GM21737 (cell line): Measurements from ENCODE around the gene CDX1.

Experiments
- ATAC-seq: cut with Tn5 transposase; IDR thresholded peaks from one replicate; pipeline ENCODE4 v1.9.1; 2021; ENCODE audit warnings: mild to moderate bottlenecking, moderate library complexity; ENCODE audit not compliant: unreplicated experiment

The CDX1 gene

DNA sequence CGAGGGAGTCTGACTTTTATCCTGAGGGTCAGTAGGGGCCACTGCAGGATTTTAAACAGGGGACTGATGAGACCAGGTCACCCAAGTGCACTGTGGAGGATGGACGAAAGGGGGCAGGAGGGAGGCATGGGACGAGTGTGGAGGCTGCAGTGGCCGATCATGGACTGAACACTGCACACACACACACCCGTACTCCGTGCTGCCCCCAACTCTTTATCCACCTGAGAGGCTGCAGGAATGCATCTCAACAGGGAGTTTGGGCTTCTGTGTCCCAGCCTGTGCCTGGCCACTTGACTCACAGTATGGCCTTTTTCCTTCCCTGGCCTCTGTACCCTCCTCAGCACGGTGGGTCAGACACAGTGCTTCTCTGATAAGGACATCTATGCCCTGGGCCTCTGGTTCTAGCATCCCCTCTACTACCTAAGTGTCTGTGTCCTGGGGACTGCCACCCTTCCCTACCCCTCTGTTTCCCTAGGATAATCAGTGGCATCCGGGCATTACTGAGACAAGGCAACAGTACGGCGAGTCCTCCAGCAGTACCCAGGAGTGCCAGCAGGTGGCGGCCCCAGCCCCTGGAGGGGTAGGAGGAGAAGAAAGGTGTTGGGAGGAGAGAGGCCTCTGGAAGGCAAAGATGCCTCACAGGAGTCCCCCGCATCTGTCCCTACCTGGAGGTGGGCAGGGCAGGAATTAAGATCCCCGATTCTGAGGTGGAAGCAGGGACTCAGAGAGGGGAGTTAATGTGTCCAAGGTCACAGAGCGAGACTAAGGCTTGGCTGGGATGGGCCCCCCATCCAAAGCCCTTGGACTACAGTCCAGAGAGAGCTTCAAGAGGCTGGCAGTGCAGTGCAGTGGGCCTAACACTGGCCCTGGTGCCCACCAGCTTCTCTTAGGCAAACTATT is 5.1 kb upstream of the CDX1 start:
- ATAC-seq: peak; percentile 47

DNA sequence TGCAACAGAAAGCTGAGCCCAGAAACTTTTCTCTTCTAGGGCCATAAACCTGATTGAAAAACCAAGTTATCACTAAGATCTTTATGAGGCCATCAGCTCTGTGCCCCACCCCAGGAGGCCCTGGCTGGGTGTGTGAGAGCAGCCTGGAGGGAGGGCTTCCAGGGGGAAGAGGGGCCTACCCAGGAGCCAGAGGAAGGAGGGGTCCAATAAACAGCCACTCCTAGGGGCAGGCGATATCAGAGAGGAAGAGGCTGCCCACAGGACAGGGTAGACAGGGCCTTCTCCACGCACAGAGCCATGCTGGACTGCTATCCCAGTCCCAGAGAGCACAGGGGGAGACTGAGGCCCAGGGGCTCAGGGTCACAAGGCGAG is 4.5 kb upstream of the CDX1 start:
- no peak for ATAC-seq

DNA sequence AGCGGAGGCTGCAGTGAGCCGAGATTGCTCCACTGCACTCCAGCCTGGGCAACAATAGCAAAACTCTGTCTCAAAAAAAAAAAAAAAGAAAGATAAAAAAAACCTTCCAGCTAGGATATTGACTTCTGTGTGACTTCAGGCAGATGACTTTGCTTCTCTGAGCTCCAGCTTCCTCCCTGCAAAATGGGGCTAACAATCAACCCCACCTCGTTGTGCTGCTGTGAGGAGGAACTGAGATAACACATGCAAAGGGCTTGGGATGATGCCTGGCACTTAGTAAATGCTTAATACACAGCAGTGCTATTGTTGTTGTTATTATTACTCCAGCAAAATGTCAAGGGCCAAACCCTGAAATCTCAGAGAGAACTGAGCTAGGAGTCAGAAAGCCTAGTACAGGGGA is 3.5 kb upstream of the CDX1 start:
- ATAC-seq: no peak

DNA sequence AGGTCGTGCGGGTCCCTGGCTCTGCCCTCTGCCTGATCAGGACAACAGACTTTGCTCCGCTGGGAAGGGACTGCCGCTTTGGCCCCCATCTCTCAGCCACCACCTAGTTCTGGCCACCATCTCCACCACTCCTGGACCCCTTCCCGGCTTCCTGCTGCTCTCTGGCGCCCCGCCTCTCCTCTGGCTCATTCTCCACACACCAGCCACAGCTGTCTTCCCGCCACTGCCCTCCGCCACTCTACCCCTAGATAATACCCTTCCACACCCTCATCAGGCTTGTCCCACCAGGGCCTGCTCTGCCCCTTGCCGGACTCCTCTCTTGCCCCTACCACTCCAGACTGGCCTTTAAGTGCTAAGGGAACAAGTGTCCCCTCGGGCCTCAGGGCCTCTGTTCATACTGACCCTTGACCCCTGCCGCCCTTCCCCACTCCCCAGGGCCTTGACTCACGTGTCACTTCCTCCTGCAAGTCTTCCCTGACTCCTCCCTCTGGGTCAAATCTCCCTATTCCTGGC is 3.0 kb upstream of the CDX1 start:
- no peak for ATAC-seq

DNA sequence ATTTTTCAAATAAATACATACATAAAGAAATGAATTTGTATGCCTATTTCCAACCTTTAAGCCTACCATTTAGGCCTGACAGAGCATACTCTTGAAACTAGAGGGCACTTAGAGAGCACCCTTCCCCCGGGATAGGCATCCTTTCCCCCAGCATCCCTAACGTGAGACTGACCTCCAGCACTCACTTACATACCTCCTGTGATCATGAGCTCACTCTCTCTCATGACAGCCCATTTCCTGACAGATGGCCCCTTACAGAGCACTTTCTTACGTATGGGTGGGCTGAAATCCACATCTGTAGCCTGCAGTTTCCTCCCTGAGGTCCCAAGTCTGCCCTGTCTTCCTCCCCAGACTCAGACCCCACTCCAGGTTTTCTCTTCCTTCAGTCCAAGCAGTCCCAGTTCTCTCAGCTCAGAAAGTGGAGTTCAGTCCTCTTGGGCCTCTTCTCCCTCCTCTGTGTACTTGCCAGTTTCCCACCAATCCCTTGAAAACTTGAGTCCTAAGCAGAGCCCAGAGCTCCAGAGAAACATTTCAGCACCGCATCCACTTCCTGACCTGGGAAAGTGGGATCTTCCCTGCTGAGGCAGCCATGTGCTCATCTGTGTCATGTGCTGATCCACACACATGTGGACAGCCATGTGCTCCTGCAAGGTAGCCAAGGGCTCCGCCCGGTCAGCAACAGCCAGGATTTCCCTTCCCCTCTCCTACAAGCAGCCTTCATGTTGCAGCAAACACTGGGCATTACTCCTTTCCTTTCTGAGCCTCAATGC is 2.2 kb upstream of the CDX1 start:
- ATAC-seq: no peak

DNA sequence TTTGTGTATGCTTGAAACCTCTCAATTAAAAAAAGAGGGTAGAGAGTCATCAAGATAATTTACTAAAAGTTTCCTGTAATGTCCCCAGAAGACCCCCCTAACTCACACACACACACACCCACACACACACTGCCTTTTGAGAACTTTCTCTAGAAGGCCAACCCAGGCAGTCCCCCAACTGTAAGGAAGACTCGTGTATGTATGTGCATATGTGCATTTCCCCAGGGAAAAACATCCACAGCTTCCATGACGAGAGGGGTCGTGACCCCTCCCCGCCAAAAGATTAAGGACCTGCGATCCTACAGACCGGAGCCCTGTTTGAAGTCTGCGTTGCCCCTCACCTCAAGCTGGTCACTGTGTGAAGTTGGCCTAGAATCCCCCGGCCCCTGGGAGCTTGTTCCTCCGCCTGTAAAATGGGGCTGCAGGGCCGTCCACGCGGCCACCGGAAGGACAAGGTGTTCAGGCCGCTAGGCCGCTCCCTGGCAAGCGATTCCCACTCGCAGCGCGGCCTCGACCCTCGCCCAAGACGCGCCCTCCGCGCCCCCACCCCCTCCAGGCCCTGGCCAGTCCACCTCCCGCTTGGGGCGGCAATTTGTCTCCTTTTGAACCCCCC is 435 bp upstream of the CDX1 start:
- ATAC-seq: no peak

DNA sequence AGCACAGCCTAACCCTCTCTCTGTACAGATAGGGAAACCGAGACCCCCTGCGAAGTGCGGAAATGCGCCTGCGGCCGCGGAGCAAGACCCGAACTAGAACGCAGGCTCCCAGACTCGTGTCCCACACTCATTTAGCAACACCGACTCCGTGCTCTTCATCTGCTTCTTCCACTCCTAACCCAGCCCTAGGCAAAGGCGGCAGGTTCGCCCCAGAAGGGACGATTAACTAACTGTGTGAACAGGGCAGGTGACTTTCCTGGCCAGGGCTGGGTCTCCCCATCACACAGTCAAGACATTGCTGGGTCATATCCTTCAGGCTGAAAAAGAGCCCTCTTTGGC is 903 bp downstream of the CDX1 start:
- ATAC-seq: no peak

DNA sequence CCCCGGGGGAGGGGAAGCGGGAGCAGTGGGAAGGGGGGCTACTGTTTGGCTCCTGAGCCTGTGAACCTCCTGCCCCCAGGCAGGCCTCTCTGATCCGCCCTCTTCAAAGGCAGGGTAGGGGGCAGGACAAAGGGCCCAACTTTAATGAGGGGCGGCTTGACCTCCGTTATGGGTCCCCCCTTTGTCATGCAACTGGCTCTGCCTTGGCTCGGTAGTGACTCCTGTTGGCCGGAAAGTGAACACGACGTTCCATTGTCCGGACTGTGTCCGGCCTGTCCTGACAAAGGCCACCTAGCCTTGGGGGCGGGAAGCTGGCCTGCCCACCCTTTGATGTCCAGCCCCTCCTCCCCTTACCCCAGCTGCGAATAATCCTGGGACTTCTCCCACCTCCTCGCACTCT is 1.3 kb downstream of the CDX1 start:
- ATAC-seq: no peak

DNA sequence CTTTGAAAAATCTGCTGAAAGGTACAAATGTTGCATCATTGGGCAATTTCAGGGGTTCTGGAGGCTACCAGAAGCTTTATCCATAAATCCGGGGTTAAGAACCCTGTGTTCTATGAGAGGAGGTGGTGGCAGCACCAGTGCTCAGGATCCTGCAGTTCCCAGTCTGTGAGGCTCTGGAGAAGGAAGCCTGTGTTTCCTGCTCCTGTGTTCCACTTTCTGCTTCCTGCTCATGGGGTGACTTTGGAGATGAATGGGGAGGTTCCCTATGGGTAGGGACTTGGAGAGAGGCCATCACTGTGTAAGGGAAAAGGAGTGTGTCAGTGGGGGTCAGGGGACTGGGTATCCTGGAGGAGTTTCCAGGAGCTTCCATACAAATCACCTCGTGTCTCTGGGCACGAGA is 2.3 kb downstream of the CDX1 start:
- no peak for ATAC-seq

DNA sequence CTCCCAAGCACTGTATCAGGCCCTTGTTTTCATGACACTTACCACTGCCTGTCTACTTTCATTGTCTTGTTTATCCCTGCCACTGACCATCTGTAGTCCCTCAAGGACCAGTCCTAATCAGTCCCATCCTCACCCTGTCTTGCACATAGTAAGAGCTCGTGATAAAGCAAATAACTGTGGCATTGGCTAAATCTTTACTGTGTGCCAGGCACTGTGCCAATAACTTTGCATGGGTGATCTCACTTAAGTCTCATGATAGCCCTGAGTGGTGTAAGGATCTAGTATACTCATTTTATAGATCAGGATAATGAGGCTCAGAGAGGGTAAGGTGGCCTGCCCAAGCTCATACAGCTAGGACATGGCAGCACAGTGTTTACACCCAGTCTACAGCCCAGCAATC is 5.6 kb downstream of the CDX1 start:
- no peak for ATAC-seq

DNA sequence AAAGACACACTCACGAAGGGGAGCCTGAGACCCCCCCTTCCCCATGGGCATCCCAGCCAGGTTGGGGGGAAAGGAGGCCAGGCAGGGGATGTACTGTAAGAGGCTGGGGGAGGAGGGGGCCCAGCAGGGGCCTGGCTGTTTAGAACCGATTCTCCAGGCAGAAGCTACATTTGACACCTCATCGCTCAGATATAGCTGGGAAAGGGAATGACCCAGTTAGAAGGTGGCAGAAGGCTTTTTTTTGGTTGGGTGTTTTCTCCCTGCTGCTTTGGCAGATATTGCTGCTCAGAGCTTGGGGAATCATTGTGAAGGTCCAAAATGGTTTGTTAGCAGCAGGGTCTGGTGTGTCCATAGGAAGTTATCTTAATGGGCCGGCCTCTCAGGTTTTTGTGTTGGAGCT is 6.0 kb downstream of the CDX1 start:
- ATAC-seq: no peak

DNA sequence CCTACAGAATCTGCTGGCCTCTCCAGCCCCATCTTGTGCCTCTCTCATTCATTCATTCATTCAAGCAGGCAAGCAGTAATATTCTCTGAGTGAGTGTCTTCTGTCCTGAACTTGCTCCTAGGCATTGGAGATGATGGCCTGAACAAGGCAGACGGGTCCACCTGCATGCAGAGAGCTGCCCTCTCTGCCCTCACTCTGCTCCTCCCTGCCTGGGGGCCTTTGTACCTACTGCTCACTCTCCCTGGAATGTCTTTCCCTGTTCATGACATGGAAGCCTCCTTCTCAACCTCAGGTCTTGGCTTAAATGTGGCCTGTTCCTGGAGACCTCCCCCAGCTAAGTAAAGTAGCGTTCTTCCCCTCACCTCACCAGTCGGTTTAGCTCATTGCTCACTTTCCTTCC is 6.6 kb downstream of the CDX1 start:
- ATAC-seq: no peak

DNA sequence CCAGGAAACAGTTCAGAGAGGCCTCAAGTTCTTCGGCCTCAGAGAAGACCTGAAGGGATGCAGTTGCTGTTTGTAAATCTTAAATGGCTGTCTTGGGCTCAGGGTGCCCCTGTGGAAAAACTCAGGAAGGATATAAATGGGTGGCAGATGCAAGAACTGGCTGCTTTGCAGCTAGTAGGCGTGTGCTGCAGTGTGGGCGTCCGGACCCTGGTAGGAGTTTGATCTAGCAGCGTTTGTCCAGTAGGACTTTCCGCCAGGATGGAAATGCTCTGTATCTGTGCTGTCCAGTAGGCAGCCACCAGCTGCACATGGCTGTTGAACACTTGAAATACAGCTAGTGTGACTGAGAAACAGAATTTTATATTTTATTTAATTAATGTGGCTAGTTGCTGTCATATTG is 7.7 kb downstream of the CDX1 start:
- ATAC-seq: no peak

DNA sequence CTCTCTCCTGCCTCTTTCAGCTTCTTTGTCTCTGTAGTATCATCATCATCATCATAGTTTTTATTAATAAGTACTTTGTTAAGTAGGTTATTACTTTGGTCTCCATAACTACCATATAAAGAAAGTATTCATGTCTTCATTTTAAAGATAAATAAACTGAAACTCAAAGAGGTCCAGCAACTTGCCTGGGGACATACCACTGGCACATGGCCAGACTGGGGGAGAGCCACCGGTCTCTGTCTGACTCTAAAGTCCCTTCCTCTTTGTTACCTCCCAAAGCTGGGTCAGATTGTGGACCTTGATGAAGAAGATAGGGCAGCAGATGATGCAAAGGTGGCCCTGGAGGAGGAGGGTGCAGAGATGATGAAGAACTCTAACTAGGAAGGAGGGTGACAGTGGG is 8.5 kb downstream of the CDX1 start:
- ATAC-seq: no peak

DNA sequence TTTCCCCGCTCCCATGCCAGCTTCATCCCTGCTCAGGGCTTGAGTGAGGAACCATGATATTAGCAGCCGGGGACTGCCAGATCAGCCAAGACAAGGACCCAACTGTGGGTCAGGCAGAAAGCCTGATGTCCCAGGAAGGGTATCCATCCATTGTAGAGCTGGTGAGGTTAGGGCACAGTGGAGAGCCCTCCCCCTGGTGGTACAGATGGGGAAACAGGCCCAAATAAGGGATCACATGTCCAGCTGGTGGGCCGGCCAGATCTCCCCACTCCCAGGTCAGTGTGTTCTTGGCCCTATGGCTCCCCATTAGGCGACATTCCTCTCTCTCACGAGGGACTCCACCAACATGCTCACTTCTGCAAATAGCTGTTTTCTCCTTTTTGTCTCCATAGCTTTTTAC is 9.0 kb downstream of the CDX1 start:
- no peak for ATAC-seq

DNA sequence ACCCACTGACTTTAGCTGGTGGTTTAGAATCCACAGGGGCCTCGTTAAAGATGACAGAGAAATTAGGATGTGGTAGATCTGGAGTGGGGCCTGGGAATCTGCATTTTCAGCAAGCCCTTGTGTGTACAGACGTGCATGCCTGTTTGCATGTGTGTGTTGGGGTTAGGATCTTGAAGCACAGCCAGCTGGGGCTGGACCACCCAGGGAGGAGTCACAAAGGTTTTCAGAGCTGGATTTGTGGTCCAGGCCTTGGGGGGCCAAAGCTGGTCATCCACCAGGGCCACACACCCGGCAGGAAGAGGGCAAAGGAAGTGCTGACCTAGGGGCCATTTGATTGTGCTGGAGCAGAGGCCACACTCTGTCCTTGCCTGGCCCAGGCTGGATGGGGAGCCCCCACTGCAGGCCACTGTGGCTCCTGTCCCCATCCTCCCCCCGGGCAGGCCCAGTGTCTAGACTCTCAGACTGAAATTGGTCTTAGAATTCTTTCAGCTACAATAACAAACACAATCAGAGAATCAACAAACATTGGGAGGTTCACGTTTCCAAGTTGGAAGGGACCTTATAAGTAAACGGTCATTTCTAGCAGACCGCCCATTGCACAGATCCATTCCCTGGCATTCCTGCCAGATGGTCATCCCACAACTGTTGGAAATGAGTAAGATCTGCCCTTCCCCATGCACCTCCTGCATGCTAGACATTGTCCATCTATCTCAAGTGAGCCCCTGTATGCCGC is 10.3 kb downstream of the CDX1 start:
- ATAC-seq: no peak

DNA sequence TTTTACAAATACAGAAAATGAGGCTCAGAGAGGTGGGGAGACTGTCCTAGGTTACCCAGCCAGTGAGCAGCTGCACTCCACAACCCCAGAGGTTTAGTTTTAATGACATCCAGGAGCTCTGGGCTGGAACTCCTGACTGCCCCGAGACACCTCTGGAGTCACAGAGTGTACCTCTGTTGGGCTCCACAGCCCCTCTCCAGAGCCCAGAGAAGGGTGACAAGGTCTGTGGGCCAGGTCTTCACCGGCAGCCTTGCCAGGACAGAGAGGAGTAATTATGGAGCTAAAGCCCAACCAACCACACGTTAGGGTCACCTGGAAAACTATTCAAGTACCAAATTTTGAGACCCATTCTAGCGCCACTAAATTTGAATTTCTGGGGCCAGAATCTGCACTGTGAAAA is 11.1 kb downstream of the CDX1 start:
- no peak for ATAC-seq

DNA sequence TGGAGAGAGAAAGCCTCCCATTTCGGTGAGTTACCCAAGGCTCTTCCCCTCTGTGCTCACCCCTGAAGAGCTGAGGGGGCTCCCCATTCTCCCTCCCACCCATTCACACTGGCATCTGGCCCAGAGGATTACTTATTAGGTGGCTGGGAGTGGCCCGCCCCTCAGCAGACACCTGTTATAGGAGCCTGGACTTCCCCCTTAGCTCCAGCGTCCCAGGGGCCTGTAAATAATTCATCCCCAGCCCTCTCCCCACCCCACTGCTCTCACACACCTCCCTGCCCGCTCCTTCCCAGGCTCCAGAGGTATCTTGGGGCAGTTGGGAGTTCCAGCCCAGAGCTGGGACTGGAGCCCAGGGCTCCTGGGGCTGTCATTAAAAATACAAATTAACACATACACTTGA is 11.7 kb downstream of the CDX1 start:
- ATAC-seq: no peak

DNA sequence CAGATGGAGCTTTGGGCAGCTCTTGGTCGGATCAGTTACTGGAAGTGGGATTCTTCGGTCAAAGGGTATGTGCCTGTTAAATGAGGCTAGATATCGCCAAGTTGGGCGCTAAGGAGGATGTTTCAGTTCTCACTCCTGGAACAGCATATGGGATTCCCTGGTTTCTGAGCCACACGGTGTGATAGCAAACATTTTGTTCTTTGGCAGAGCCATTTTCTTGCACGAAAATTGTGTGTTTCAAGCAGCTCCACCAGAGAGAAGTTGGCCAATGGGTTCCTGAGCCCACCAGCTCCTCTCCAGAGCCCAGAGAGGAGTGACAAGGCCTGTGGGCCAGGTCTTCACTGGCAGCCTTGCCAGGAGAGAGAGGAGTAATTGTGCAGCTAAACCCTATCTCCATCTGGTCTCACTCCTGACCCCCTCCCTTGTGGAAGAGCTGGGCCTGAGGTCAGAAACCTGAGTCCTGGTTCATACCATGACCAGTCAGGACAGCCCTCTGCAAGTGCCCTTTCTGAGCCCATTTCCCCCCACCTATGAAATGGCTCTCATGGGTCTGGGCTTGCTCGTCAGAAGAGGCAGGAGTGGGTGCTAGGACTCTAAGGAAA is 12.5 kb downstream of the CDX1 start:
- ATAC-seq: no peak

DNA sequence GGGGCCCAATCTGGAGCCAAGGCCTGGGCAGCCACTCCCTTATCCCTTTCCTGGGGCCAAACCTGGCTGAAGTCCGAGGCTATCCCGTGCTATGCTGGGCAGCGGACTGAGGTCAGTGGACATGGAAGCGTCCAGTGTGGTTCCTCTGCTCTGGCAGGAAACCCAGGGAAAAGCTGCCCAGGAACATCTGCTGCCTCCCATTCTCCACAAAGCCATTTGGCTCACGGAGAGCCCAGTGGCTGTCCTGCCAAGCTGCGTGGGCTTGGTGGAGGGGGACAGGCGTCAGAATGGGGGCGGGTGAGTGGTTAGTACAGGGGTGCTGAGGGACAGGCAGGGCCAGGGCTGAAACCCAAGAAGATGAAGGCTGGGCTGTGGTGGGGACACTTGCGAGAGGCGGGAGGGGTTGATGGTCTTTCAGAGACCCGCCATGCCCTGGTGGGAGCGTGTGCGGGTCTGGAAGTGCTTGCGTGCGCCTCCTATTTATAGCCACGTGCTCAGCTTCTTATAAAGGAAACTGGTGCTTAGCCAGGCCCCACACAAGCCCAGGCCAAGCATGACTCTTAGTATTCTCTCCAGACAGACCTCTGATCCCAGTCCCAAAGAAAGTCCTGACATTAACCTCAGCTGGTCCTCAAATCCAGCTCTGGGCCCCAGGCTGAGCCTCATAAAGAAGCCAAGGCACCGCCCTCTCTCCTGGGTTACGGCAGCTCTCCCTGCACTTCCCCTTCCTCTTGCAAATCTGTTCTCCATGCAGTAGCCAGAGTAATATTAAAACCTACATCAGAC is 13.9 kb downstream of the CDX1 start:
- ATAC-seq: no peak
